IPS-NIHi11 (cell line): ENCODE data around the gene AFF3.
A peak's percentile ranks its signal among the peaks of the same experiment; 100 is the strongest.

Experiments used
- DNase-seq: peaks from one replicate; pipeline ENCODE4 v3.0.0; 2012; ENCODE audit warnings: mixed read lengths, low spot score

The AFF3 gene

GRCh38 chr2:99856119-99856518, 286.3 kb downstream of the AFF3 start:
- no peak for DNase-seq

DNA sequence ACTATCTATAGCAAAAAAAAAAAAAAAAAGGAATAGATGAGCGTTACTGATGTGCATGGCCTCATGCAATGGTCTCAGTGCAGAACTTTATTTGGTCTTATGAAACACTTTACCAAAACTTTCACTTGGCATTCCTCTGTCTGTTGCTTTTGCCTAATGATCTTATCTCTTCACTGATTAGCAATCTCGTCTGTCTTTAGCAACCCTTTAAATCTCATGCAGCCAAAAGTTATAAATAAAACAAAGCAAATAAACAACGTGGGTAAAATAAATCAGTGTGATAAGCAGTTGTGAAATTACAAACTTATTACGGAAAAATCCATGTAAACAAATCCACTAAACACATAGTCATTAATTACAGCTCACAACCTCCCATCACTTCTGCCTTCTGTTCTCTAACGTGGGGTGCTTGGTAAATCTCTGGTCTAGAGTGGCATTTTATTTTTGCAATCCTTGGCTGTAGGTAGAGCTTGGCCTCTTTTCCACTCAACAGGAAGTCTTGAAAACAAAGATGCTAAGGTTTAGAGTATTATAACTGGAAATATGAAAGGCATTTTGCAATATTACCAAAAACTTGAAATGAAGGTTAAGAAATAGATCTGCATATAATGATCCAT, 288.0 kb downstream of the AFF3 start:
- DNase-seq: no peak

DNA sequence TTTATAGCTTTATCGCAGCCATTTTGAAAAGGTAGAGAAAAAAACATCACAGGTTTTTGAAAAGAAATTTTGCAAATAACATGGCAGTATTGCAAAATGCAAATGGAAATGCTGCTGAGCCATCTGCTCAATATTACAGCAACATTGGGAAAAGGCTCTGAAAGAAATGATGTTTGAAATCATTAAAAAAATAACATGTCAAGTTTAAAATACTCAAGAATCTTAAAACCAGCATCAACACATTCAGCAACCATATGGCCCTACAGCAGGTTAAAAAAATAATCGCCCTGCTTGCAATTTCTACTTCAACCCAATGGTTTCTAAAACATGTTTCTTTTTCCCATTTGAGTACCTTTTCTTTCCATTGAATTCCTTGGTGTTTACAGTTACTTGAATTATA, 289.4 kb downstream of the AFF3 start:
- no peak for DNase-seq

GRCh38 chr2:99852376-99852934, 289.9 kb downstream of the AFF3 start:
- DNase-seq: no peak

DNA sequence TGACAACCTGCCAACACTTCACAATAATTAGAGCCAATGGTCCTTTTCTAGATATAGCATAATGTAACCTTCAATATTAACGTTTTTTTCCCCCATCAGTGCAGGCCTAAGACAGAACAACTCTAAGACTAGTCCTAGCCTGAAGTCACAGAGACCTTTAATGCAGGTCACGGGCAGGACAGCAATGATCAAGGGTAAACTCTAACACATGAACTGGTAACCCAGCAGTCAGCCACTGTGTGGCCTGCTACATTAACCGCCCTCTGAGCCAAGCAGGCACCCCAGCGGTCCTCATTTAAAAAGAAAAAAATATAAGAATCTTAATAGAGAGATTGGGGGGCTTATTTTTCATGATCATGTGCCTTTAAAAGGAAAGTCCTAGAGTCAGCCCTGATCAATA, 290.6 kb downstream of the AFF3 start:
- no peak for DNase-seq

DNA sequence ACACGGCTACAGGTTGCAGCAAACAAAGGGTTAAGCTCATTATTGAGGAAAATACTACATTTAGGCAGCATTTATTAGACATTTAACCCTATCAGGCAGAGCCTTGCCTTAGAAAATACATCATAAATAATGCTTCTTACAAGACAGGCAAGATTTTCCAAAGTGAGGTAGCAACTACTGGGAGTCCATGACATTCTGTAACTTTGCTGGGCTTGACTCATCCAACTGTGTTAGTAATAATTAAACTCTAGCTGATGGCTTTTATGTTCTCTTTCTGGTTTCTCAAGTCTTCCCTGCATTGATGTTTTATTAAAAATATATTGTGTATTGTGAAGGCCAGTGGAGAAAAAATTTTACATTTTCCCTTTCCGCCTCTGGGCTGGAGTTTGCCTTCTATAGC, 291.3 kb downstream of the AFF3 start:
- DNase-seq: no peak

DNA sequence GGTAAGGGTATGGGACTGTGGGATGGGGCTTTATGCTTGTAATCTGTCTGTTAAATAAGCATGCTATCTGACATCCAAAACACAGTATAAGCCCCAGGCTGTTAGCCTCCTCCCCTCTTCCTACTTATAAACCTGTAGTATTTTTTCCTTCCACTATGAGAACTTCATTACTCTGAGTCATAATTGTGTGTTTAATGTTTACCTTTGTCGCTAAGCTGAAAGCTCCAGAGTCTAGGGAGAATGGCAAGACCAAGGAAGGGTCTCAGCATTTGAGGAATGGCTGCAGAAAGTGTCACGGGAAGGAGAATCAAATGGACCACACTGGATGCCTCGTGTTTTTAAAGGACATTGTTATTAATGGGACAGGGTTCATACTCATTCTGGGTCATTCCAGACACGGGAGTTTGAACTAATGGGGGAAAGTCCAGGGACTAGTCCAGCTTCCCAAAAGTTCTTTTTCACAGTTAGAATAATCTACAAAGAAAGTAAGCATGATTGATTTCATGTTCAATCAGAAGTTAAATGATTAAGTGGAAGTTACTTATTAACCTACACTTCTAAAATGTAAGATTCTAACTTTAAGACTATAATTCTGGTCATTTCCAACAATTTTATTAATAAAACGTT, 292.2 kb downstream of the AFF3 start:
- no peak for DNase-seq

DNA sequence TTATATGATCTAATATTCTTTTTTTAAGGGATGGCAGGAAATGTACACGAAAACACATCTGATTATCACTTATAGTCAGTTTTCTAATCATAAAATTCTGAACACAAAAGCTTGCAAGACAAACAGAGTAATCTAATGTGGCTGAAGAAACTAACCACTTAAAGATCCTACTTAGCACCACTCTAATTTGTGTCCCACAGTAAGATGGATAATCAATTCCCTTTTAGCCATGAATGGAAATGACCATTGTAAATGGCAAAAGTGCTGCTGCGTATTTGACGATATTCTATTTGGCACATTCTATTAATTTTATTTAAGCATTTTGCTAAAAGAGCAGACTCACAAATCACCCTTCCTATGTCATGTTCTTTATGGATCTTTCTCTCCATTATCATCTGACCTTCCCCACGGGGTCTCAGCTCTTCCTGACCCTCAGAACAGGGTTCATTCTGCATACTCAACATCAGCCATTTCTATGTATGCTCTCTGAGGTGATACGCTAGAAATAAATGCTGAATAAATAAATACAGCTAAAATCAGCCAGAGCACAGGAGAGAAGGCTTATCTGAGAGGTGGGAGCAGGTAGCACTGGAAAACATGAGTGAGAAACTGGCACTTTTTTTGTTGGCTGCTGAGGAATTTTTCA, 295.8 kb downstream of the AFF3 start:
- DNase-seq: no peak

- no peak for DNase-seq
These were observed 297.1 kb downstream of the AFF3 start for GRCh38 chr2:99845296-99845695.

DNA sequence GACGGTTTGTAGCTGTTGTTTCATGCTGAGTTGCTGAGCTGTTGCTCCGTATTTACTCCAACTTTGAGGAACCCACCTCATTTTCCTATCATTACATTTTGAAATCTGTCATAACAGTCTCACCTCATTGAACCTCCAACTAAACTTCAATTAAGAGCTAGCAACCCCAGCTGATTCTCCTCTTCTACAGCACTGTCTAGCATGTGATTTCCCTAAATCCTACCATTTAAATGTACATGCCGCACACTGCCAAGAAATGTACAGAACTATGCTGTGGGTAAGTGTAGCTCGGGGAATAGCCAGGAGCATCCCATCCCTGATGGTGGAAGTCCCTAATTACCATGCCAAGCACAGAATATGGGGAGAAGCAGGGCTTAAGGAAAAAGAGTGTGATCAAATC, 299.9 kb downstream of the AFF3 start:
- DNase-seq: no peak

DNA sequence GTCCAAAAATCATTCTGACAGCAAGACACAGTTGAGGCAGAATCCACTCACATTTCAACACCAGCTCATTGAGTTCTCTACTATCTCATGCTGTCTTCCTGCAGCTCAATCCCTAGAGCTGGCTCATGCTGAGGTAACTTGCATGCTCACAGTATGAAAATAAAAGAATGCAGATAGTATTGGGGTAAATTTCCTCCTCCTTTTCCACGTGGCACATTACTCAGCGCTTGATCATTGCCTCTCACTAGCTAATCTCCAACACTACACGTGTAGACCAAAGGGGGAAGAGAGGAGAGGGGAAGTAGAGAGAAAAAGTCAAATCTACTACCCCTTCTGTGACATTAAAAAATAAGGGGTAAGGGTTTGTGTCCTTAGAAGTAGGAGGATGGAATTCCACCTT, 300.6 kb downstream of the AFF3 start:
- DNase-seq: no peak

GRCh38 chr2:99840831-99841230, 301.6 kb downstream of the AFF3 start:
- no peak for DNase-seq

- DNase-seq: no peak
These were observed 305.4 kb downstream of the AFF3 start for GRCh38 chr2:99836690-99837605.

DNA sequence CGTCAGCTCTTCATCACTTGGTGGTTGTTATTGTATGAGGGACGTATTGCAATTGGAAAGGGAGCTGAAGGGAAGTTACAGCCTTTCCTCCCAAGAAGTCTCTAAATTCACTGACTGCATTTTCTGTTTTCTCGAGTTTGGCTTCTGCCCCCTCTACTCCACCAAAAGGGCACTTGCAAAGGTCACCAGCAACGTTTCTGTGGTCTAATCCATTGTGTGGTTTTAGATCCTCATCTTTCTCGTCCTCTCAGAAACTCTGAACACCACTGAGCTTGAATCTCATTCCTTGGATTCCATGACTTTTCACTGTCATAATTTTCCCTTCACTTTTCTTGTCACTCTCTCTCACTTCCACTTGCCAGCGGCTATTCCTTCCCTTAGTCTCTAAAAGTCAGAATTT, 308.0 kb downstream of the AFF3 start:
- no peak for DNase-seq

DNA sequence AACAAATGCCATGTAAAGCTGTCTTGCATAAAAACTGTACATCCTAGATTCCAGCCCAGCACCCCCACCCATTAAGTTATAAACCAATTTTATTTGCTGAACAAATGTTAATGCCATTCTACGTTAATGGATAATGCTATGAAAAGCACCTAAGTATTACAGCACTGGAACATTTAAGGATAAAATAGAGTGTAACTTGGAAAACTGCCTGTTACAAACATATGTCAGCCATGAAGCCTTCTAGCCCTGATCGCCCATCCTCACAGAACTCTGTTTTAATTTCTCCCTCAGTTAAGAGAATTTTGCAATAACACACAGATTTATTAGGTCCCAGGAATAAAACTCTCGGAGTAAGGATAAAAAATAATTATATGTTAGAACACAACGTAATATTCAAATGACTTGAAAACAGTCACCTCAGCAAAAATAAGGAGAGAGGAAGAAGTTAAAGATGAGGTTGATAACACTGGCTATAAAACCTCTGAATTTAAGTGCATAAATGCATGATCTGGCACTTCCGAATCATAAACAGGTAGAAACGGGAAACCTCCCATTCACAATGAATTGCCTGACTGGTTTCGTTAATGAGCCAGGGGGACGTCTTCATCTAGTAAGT, 308.7 kb downstream of the AFF3 start:
- no peak for DNase-seq

DNA sequence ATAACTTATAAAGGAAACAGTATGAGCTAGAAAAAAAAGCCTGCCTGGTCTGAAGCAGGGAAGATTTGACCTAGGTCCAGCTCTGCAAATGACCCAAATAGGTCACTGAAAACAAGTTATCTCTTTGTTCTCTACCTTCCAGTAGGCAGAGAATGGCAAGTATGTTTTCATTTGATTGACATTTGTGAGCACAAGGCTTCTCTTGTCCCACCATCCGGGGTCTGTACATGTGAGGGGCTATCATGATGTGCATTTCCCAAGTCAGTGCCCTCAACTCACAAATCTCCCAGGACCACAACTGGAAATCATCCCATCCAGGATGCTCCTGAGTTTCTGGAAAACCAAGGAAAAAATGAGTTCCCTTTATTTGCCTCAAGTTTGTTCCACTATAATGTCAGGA, 309.5 kb downstream of the AFF3 start:
- no peak for DNase-seq

DNA sequence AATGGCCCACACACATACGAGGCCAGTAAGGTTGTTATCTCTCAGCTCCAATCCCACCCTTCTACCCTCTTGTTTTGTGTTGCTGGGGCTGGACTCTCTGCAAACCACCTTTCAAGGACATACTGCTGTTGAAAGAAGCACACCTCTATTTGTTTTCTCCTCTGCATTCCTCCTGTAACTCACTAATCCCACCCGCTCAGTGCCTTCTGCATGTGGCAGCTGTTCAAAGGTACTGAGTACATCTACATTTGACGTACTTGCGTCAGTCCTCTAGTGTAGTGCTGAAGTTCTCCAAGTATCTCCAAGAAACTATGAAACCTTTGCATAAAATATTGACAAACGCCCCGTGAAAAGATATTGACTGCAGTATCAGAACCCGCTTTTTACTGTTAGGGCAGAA, 310.6 kb downstream of the AFF3 start:
- DNase-seq: no peak

- DNase-seq: no peak
These were observed 314.9 kb downstream of the AFF3 start for GRCh38 chr2:99827296-99827999.

- DNase-seq: no peak
These were observed 316.8 kb downstream of the AFF3 start for GRCh38 chr2:99825630-99826029.

DNA sequence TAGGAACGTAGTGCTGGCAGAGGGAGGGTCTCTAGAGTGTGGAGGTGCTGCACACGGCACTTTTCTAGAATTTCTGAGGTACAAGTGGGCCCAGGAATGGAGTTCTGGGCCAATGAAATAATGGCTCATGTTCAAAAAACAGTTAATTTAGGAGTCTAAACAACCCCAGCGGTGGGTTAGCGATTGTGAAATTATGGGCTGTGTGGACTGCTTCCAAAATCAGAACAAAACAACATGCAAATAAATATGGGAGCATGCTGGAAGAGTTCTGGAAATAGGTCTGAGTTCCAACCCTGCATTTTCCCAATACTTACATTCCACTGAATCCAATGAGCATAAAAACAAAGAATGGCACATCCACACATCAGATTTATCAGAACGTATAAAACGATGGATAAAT, 317.6 kb downstream of the AFF3 start:
- DNase-seq: no peak

DNA sequence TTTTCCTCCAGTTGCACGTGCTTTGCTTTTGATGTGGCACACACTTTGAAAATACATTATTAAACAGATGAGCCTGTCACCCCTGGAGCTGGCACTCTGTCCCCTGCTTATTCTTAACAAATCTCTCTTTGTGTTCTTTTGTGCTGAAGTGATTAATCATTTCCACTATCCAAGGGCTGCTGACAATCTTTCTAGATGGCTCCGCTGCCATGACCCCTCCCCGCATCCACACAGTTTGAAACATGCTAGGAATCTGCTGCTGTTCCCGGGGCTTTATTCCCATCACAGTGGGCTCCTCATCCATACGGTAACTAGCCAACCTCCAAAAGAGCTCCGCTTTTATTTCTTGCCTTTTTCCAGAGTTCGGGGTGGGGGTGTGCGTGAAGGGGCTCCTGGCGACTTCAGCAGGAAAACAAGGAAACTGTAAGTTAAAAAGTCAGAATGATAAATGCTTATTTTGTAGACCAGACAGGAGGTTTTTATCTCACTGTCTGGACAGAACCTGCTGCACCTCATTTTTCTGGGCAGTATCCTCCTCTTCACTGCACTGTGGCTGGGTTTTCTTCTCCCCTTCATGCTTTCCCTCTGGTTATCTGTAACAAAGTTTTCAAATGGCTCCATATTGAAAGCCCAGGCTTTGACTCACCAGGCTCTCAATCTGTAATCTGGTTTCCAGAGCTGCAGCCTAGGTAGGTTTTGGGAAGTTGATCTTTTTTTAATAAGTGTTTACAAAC, 319.7 kb downstream of the AFF3 start:
- peak; percentile 42 for DNase-seq
